HEK293T (cell line): Measurements from ENCODE around the gene LDLR.
"Not testable (repeated sequence)": the region's sequence is repeated elsewhere in the genome, so short reads cannot be mapped to it uniquely, and the experiment has no call there.

ENCODE experiments used
- CTCF ChIA-PET: fragments of 350-600 bp; formaldehyde crosslinking; extraction: SDS; loops from one replicate; lab custom pipeline; 2021; ENCODE audit warnings: antibody characterized with exemption, inconsistent platforms; lab: Yijun Ruan, JAX
- POLR2A ChIA-PET: fragments of 350-600 bp; formaldehyde crosslinking; extraction: SDS; loops from one replicate; lab custom pipeline; 2020; ENCODE audit warnings: antibody characterized with exemption, inconsistent platforms; lab: Yijun Ruan, JAX
- DNase-seq: peaks from one replicate; pipeline ENCODE4 v3.0.0; 2012; ENCODE audit warnings: mixed read lengths; ENCODE audit errors: extremely low spot score
- ARNT ChIP-seq: fragments of 450-650 bp; IDR thresholded peaks from 2 replicates; pipeline ENCODE4 v1.6.1; 2017; ENCODE audit warnings: mild to moderate bottlenecking
- BHLHE40 ChIP-seq: fragments of 450-650 bp; IDR thresholded peaks from 2 replicates; pipeline ENCODE4 v1.6.1; 2016; ENCODE audit warnings: mild to moderate bottlenecking, moderate library complexity, borderline replicate concordance
- CTBP1 ChIP-seq: fragments of 450-650 bp; IDR thresholded peaks from 2 replicates; pipeline ENCODE4 v1.6.1; 2016; ENCODE audit warnings: borderline replicate concordance
- ELF4 ChIP-seq: fragments of 450-650 bp; IDR thresholded peaks from 2 replicates; pipeline ENCODE4 v1.6.1; 2017; ENCODE audit warnings: antibody characterized with exemption
- FOXA1 ChIP-seq: fragments of 450-650 bp; IDR thresholded peaks from 2 replicates; pipeline ENCODE4 v1.6.1; 2016; ENCODE audit warnings: mild to moderate bottlenecking
- FOXK2 ChIP-seq: fragments of 450-650 bp; IDR thresholded peaks from 2 replicates; pipeline ENCODE4 v1.6.1; 2016; ENCODE audit warnings: mild to moderate bottlenecking
- FOXM1 ChIP-seq: fragments of 450-650 bp; IDR thresholded peaks from 2 replicates; pipeline ENCODE4 v1.6.1; 2017; ENCODE audit warnings: mild to moderate bottlenecking, borderline replicate concordance
- HDGF ChIP-seq: fragments of 450-650 bp; IDR thresholded peaks from 2 replicates; pipeline ENCODE4 v1.6.1; 2017; ENCODE audit warnings: antibody characterized with exemption, borderline replicate concordance
- L3MBTL2 ChIP-seq: fragments of 450-650 bp; conservative IDR thresholded peaks from 2 replicates; pipeline ENCODE4 v1.6.1; 2016; ENCODE audit warnings: mild to moderate bottlenecking
- LEF1 ChIP-seq: fragments of 450-650 bp; IDR thresholded peaks from 2 replicates; pipeline ENCODE4 v1.6.1; 2017; ENCODE audit warnings: mild to moderate bottlenecking, borderline replicate concordance
- NFRKB ChIP-seq: fragments of 450-650 bp; IDR thresholded peaks from 2 replicates; pipeline ENCODE4 v1.6.1; 2016; ENCODE audit warnings: mild to moderate bottlenecking, moderate library complexity
- SP1 ChIP-seq: fragments of 450-650 bp; IDR thresholded peaks from 2 replicates; pipeline ENCODE4 v1.6.1; 2017
- SUZ12 ChIP-seq: fragments of 450-650 bp; IDR thresholded peaks from 2 replicates; pipeline ENCODE4 v1.6.1; 2016; ENCODE audit warnings: mild to moderate bottlenecking
- TARDBP ChIP-seq: fragments of 450-650 bp; IDR thresholded peaks from 2 replicates; pipeline ENCODE4 v1.6.1; 2016
- ZNF384 ChIP-seq: fragments of 450-650 bp; IDR thresholded peaks from 2 replicates; pipeline ENCODE4 v1.6.1; 2016
- TF ChIP-seq, protein P1 (sequence below): fragments of 450-650 bp; IDR thresholded peaks from 2 replicates; pipeline ENCODE4 v1.6.1; 2016

Gene LDLR

DNA sequence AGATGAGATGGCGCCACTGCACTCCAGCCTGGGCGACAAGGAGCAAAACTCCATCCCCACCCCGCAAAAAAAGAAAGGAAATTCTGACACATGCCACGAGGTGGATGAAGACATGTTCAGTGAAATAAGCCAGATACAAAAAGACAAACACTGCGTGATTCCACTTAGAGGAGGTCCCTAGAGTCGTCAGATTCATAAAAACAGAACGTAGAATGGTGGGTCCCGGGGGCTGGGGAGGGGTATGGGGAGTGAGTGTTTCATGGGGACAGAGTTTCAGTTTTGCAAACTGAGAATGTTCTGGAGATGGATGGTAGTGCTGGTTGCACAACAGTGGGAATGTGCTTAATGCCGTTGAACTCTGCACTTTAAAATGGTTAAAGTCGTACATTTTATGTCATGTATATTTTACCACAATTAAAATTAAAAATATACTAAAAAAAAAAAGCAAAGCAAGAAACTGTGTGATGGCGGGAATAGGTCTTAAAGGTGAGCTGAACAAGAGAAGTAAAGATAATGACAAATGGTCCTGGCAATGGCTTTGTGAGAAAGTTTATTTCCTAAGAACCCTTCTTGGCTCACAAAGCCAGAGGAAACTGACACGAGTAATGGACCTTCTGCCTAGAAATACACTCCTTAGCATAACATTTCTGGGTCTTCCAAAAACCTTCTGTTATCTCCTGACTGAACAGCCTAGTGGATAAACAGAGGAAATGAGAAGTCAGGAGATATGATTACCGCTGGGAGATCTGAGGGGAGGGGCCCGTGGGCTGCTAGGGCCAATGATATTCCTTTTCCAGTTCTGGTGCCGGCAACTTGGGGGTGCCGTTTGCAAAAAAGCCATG, 70.6 kb downstream of the LDLR start:
- TF ChIP-seq FOXA1 (no peak), NFRKB (no peak), FOXM1 (no peak), CTBP1 (no peak), ARNT (no peak), BHLHE40 (no peak), ELF4 (no peak), HDGF (no peak)
- CTCF ChIA-PET = no interaction called here
- POLR2A ChIA-PET = no interaction called here
- no peak for DNase-seq

DNA sequence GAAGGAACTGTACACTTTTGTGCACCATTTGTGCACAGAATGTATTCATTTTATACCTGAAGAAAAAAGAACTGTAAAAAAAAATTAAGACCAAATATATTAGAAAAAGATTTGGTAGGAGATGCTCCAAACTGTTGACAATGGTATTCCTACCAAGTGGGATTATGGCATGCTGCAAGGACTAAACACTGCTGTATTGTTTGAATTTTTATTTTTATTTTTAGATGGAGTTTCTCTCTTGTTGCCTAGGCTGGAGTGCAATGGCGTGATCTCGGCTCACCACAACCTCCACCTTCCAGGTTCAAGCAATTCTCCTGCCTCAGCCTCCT, 71.1 kb downstream of the LDLR start:
- DNase-seq, POLR2A ChIA-PET, CTCF ChIA-PET: not testable (repeated sequence)

DNA sequence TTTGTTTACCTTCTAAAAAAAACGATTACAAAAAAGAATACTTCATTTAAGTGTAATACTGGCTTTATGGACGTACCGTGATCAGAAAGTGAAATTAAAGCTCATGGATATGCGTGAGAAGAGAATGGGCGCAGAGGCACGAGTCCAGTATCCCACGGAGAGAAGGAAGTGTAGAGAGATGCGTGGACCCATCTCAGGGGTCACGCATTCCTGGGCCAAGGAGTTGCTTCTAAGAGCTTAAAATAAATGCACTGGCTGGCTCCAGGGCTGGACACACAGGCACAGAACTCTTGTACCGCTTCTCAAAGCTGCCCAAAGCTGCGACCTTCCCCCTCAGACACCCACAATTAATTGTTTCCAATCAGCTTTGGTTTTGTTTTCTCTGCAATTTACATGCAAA, 75.0 kb downstream of the LDLR start:
- no peak for DNase-seq
- TF ChIP-seq ELF4 = no peak
- TF ChIP-seq FOXM1 = no peak
- TF ChIP-seq ZNF384 = no peak
- TF ChIP-seq SP1 = no peak
- no peak for TF ChIP-seq FOXK2
- no peak for TF ChIP-seq NFRKB
- TF ChIP-seq FOXA1 = no peak
- TF ChIP-seq, protein P1, sequence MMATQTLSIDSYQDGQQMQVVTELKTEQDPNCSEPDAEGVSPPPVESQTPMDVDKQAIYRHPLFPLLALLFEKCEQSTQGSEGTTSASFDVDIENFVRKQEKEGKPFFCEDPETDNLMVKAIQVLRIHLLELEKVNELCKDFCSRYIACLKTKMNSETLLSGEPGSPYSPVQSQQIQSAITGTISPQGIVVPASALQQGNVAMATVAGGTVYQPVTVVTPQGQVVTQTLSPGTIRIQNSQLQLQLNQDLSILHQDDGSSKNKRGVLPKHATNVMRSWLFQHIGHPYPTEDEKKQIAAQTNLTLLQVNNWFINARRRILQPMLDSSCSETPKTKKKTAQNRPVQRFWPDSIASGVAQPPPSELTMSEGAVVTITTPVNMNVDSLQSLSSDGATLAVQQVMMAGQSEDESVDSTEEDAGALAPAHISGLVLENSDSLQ = no peak
- no peak for TF ChIP-seq HDGF
- TF ChIP-seq L3MBTL2 = no peak
- TF ChIP-seq CTBP1 = no peak
- TF ChIP-seq BHLHE40 = no peak
- no peak for TF ChIP-seq LEF1
- TF ChIP-seq ARNT = no peak
- no peak for TF ChIP-seq TARDBP
- no peak for TF ChIP-seq SUZ12
- ChIA-PET POLR2A (interaction anchor here (1.9 kb wide), 1 partner anchor 9 kb away, joined by 5 read pairs; the partner anchor contains the start of gene SPC24), CTCF (interaction anchor here (0.7 to 1.1 kb wide), 2 partner anchors 21 to 38 kb away, joined by 3 read pairs; no protein-coding TSS in a partner anchor)

DNA sequence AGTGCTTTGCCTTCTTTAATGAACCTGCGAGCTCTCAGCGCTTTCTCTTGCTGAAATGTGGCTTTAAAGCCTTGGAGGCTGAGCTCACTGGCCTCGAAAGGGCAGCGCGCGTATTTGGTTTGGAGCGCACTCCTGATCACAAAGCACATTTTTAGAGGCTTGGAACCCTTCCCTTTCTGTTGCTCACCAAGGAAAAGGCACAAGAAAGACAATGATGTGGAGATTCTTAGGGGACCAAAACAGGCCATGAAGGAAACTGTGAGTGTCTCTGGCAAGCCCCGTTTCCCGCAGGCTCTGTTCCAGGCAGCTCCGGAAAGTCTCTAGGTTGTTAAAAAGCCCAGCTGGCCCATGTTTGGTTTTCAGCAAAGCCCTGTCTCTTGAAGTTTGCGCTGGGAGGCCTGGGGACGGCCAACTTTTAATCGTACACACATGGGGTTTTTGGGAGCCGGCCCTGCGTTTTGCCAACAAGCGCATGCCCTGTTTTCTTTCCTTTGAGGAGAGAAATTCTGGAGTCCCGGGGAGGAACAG, 75.7 kb downstream of the LDLR start:
- TF ChIP-seq ZNF384 = no peak
- TF ChIP-seq FOXM1 = no peak
- TF ChIP-seq NFRKB = no peak
- no peak for TF ChIP-seq LEF1
- TF ChIP-seq SUZ12 = no peak
- TF ChIP-seq ARNT = no peak
- no peak for TF ChIP-seq BHLHE40
- no peak for TF ChIP-seq L3MBTL2
- no peak for DNase-seq
- CTCF ChIA-PET = interaction anchor here (1.1 kb wide), 1 partner anchor 39 kb away, joined by 3 read pairs; no protein-coding TSS in a partner anchor
- POLR2A ChIA-PET = interaction anchor here (1.8 to 1.9 kb wide), 2 partner anchors 9 to 10 kb away, joined by 5 read pairs; partner anchors contain the start of gene SPC24

- DNase-seq = no peak
- TF ChIP-seq ARNT (no peak), FOXK2 (no peak), FOXM1 (no peak), BHLHE40 (no peak), CTBP1 (no peak), ZNF384 (no peak), SUZ12 (no peak), TARDBP (no peak), LEF1 (no peak), NFRKB (no peak), ELF4 (no peak), HDGF (no peak), SP1 (no peak), L3MBTL2 (no peak)
- TF ChIP-seq, protein P1 = no peak
- CTCF ChIA-PET = no interaction called here
- POLR2A ChIA-PET = interaction anchor here (1.8 kb wide), 1 partner anchor 9 kb away, joined by 5 read pairs; no protein-coding TSS in a partner anchor
Observed at GRCh38 chr19:11165486-11166030, 76.3 kb downstream of the LDLR start.

GRCh38 chr19:11166281-11167142, 77.2 kb downstream of the LDLR start:
- ChIA-PET CTCF (no interaction called here), POLR2A (interaction anchor here (1.8 kb wide), 1 partner anchor 10 kb away, joined by 5 read pairs; no protein-coding TSS in a partner anchor)
- DNase-seq = no peak
- TF ChIP-seq L3MBTL2 = no peak
